Keratinocyte (primary cell): ENCODE results near the gene VPS35. TPM values are rescaled to one million over a fixed set of nuclear protein-coding genes. Genes with fewer than 3 reads are reported as not detected.

ENCODE experiments used
- DNase-seq: peaks from one replicate; pipeline ENCODE4 v3.0.0-alpha.2; 2011; ENCODE audit warnings: low read depth, missing footprints, low spot score
- FAIRE-seq: peaks from 2 replicates; lab custom pipeline; 2011; peaks lifted over from hg19 to GRCh38; lab: Jason Lieb, UNC
- H2AFZ ChIP-seq: 2 replicates; pipeline ENCODE4 v1.6.0; 2012; ENCODE audit warnings: low read length, control low read depth, inconsistent platforms; ENCODE audit not compliant: control insufficient read depth
- H3K27ac ChIP-seq: 2 replicates; pipeline ENCODE4 v1.5.1; 2011; ENCODE audit warnings: low read length; ENCODE audit not compliant: control insufficient read depth, insufficient read depth
- H3K27me3 ChIP-seq: 3 replicates; pipeline ENCODE4 v1.6.0; 2011; ENCODE audit warnings: low read length; ENCODE audit not compliant: control insufficient read depth, insufficient read depth; ENCODE audit errors: extremely low read depth
- H3K36me3 ChIP-seq, 2 experiments: 2 replicates in 1 of 2; 3 replicates in 1 of 2; pipeline ENCODE4 v1.5.1; 2011; ENCODE audit warnings: low read length in 2 of 2, mild to moderate bottlenecking in 1 of 2; ENCODE audit not compliant: control insufficient read depth in 2 of 2, insufficient read depth in 2 of 2; ENCODE audit errors: extremely low read depth in 1 of 2
- H3K4me1 ChIP-seq: 3 replicates; pipeline ENCODE4 v1.5.1; 2011; ENCODE audit warnings: low read length; ENCODE audit not compliant: control insufficient read depth, insufficient read depth; ENCODE audit errors: extremely low read depth
- H3K4me2 ChIP-seq: 3 replicates; pipeline ENCODE4 v1.6.0; 2011; ENCODE audit warnings: low read depth, low read length; ENCODE audit not compliant: control insufficient read depth, insufficient read depth; ENCODE audit errors: extremely low read depth
- H3K4me3 ChIP-seq, 3 experiments: fragments of 200-600 bp in 1 of 3; sonication (generic) in 1 of 3; 2 replicates in 2 of 3; 3 replicates in 1 of 3; pipeline ENCODE4 v1.5.1; 2011 to 2016; ENCODE audit warnings: low read length in 3 of 3, mild to moderate bottlenecking in 3 of 3, control low read depth in 2 of 3, inconsistent platforms in 1 of 3, low read depth in 1 of 3, mixed read lengths in 1 of 3, mixed run types in 1 of 3, moderate library complexity in 1 of 3; ENCODE audit not compliant: control insufficient read depth in 2 of 3, insufficient read depth in 2 of 3; ENCODE audit errors: extremely low read depth in 1 of 3
- H3K79me2 ChIP-seq: 2 replicates; pipeline ENCODE4 v1.6.0; 2012; ENCODE audit warnings: low read length; ENCODE audit not compliant: control insufficient read depth, insufficient read depth
- H3K9ac ChIP-seq: 3 replicates; pipeline ENCODE4 v1.6.0; 2011; ENCODE audit warnings: low read length; ENCODE audit not compliant: control insufficient read depth, insufficient read depth; ENCODE audit errors: extremely low read depth
- H3K9me1 ChIP-seq: 3 replicates; pipeline ENCODE4 v1.6.0; 2011; ENCODE audit warnings: low read length; ENCODE audit not compliant: control insufficient read depth, insufficient read depth; ENCODE audit errors: extremely low read depth
- H3K9me3 ChIP-seq: 2 replicates; pipeline ENCODE4 v1.5.1; 2012; ENCODE audit warnings: low read depth, low read length; ENCODE audit not compliant: control insufficient read depth
- H4K20me1 ChIP-seq: 3 replicates; pipeline ENCODE4 v1.6.0; 2011; ENCODE audit warnings: low read length; ENCODE audit not compliant: control insufficient read depth, insufficient read depth; ENCODE audit errors: extremely low read depth
- CTCF ChIP-seq, 3 experiments: IDR thresholded peaks in 1 of 3; conservative IDR thresholded peaks in 1 of 3; optimal IDR thresholded peaks in 1 of 3; 2 replicates in 2 of 3; 3 replicates in 1 of 3; pipeline versions ENCODE3 to v1.5.1; 2011; ENCODE audit warnings: low read length in 3 of 3, mild to moderate bottlenecking in 3 of 3, moderate library complexity in 2 of 3, control low read depth in 1 of 3, inconsistent platforms in 1 of 3; ENCODE audit not compliant: insufficient read depth in 2 of 3; ENCODE audit errors: extremely low read depth in 1 of 3
- EZH2 ChIP-seq: IDR thresholded peaks from one replicate; pipeline ENCODE4 v1.6.1; 2012; ENCODE audit warnings: inconsistent platforms, mild to moderate bottlenecking, low read length, moderate library complexity
- dilution Hi-C: fragments of 300-500 bp; cut with MboI; formaldehyde crosslinking; loops from one replicate; pipeline ENCODE4 v1.7.0; 2020; ENCODE audit warnings: low sequenced_read_pairs; ENCODE audit not compliant: extremely low pct_ligation_motif_present
- polyA plus RNA-seq, 5 experiments: library from polyadenylated mRNA; depleted of rRNA in 3 of 5; stranded (reverse) in 3 of 5; stranded (forward) in 1 of 5; unstranded in 1 of 5; fragments of >200 nt; gene quantifications; 1 replicate in 1 of 5; 2 replicates in 3 of 5; 3 replicates in 1 of 5; pipeline versions ENCODE4 v1.2.1 to v1.2.3, GENCODE V29; 2011 to 2012; ENCODE audit warnings: missing spikeins in 2 of 5, low read depth in 1 of 5, low replicate concordance in 1 of 5

The VPS35 gene
- polyA plus RNA-seq, 1 donor (not counting 4 experiments of a cell fraction or from before 2014, with no cell fraction given), result 87.3 TPM

DNA sequence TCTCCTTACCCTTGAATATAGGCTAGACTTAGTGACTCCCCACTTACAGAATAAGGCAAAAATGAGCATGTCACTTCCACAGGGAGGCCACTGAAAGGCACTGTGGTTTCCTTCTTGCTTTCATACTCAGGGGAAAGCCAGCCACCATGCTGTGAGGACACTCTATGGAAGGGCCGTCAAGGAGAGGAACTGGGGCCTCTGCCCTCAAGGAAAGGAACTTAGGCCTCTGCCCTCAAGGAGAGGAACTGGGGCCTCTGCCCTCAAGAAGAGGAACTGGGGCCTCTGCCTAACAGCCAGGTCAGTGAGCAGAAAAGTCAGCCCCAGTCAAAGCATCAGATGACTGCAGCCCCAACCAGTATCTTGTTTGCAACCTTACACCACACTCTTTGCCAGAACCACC lies 30.1 kb downstream of the VPS35 start:
- TF ChIP-seq CTCF (optimal IDR thresholded peaks at IDR 0.05 in 1 of 3, IDR thresholded peaks at IDR 0.05 in 1 of 3, conservative IDR thresholded peaks at IDR 0.05 in 1 of 3; ENCODE audit: extremely low read depth in 1 of 3, insufficient read depth in 2 of 3, low read length in 3 of 3), result no peak
- dilution Hi-C loops, result no loop called here
- Histone ChIP-seq H3K4me2 (no peak overlapping the region), H3K79me2 (no peaks in the 10 kb centered on the region), H2AFZ (no peak overlapping the region), H3K4me3 (no peak overlapping the region), H3K9me3 (no peaks in the 10 kb centered on the region), H3K27ac (no peak overlapping the region), H3K36me3 (peaks cover 7 to 20% of the 10 kb centered on the region in 2 experiments), H3K4me1 (no peaks in the 10 kb centered on the region), H3K27me3 (no peaks in the 10 kb centered on the region), H4K20me1 (no peaks in the 10 kb centered on the region), H3K9ac (no peak overlapping the region), H3K9me1 (no peaks in the 10 kb centered on the region)
- DNase-seq (no peak), FAIRE-seq (no peak)

DNA sequence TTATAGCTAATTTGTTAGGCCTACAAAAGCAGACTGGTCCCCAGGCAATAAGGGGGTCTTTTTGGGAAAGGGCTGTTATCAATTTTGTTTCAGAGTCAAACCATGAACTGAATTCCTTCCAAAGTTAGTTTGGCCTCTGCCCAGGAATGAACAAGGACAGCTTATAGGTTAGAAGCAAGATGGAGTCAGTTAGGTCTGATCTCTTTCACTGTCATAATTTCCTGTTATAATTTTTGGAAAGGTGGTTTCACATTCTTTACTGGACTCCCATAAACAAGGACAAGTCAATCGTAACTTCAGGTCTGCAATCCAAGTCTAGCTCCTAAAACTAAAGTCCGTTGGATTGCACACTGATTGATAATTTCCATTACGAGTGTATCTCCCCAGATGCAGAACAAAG lies 37.7 kb downstream of the VPS35 start:
- no peaks in the 10 kb centered on the region for H3K4me1 ChIP-seq
- H3K9me3 ChIP-seq, result no peaks in the 10 kb centered on the region
- no peak overlapping the region for H3K4me2 ChIP-seq
- H3K27me3 ChIP-seq, result no peaks in the 10 kb centered on the region
- peaks cover 0 to 2% of the 10 kb centered on the region in 2 experiments for H3K36me3 ChIP-seq
- H3K79me2 ChIP-seq, result no peaks in the 10 kb centered on the region
- dilution Hi-C loops, result no loop called here
- H3K9me1 ChIP-seq, result no peaks in the 10 kb centered on the region
- H3K4me3 ChIP-seq, result no peak overlapping the region
- H2AFZ ChIP-seq, result no peak overlapping the region
- DNase-seq (no peak), FAIRE-seq (no peak)
- no peak overlapping the region for H3K9ac ChIP-seq
- no peaks in the 10 kb centered on the region for H4K20me1 ChIP-seq
- no peak overlapping the region for H3K27ac ChIP-seq
- TF ChIP-seq CTCF (optimal IDR thresholded peaks at IDR 0.05 in 1 of 3, IDR thresholded peaks at IDR 0.05 in 1 of 3, conservative IDR thresholded peaks at IDR 0.05 in 1 of 3; ENCODE audit: extremely low read depth in 1 of 3, insufficient read depth in 2 of 3, low read length in 3 of 3) (no peak), EZH2 (no peak)
